Measurements from ENCODE around the gene ILDR1. TPM values are rescaled to one million over a fixed set of nuclear protein-coding genes. Genes with fewer than 3 reads are reported as not detected.

ILDR1 gene
- total and polyA plus RNA-seq, 2 experiments from 2014 or later: 0.66 to 0.97 TPM

GRCh38 chr3:121976727-121977126 lies 45.3 kb downstream of the ILDR1 start (continued):
- TF ChIP-seq ZNF462 (CRISPR knock-in tag; IDR thresholded peaks at IDR 0.05): no peak
- no peak for TF ChIP-seq ETS1 (IDR thresholded peaks at IDR 0.05)

- Mint-ChIP-seq H3K27ac (no peak overlapping the region), H3K9me3 (peaks cover 21% of the 10 kb centered on the region), H3K4me1 (peaks cover 8% of the 10 kb centered on the region), H3K36me3 (ENCODE audit: low read depth) (peaks cover 19% of the 10 kb centered on the region), H3K27me3 (ENCODE audit: insufficient read depth, low read depth, poor library complexity) (peaks cover 1% of the 10 kb centered on the region), H3K4me3 (no peak overlapping the region)
- peaks cover 4% of the 10 kb centered on the region; the same call in 1 of the 2 replicates for H3K4me1 ChIP-seq (ENCODE audit: insufficient read depth)
- H3K4me2 ChIP-seq: no peak overlapping the region
- no peaks in the 10 kb centered on the region for H3F3A ChIP-seq (replicated peaks; ENCODE audit: low read depth)
- no peaks in the 10 kb centered on the region for H4K20me1 ChIP-seq (replicated peaks; ENCODE audit: insufficient read depth)
- H3K79me2 ChIP-seq (replicated peaks; ENCODE audit: insufficient read depth): no peaks in the 10 kb centered on the region
- no peak overlapping the region for H2AFZ ChIP-seq
- no peak overlapping the region for H3K27ac ChIP-seq (ENCODE audit: low read depth)
- H3K9me2 ChIP-seq (ENCODE audit: insufficient read depth): peaks cover 14% of the 10 kb centered on the region
- peaks cover 5% of the 10 kb centered on the region; the same call in 1 of the 2 replicates for H3K36me3 ChIP-seq (ENCODE audit: insufficient read depth)
- no peaks in the 10 kb centered on the region for H3K27me3 ChIP-seq (ENCODE audit: insufficient read depth)
- H3K4me3 ChIP-seq: no peak overlapping the region
- DNase-seq (ENCODE audit: low spot score) (no peak), ATAC-seq (no peak)
- TF ChIP-seq JUNB (IDR thresholded peaks at IDR 0.05; ENCODE audit: unreplicated experiment): no peak
- TF ChIP-seq EZH2 (IDR thresholded peaks at IDR 0.05; ENCODE audit: low read depth, unreplicated experiment): no peak
- no peak for TF ChIP-seq ZNF462 (CRISPR knock-in tag; IDR thresholded peaks at IDR 0.05)
- TF ChIP-seq ZNF114 (CRISPR knock-in tag; IDR thresholded peaks at IDR 0.05): no peak
- TF ChIP-seq STAT1 (IDR thresholded peaks at IDR 0.05; ENCODE audit: unreplicated experiment): no peak
- TF ChIP-seq NANOG (IDR thresholded peaks at IDR 0.05; ENCODE audit: borderline replicate concordance): no peak
- no peak for TF ChIP-seq POLR2AphosphoS5 (IDR thresholded peaks at IDR 0.05; ENCODE audit: low read depth)
Observed at GRCh38 chr3:121975702-121976302, 46.2 kb downstream of the ILDR1 start.
